ENCODE results near the gene ANGPTL8.

The ANGPTL8 gene

DNA sequence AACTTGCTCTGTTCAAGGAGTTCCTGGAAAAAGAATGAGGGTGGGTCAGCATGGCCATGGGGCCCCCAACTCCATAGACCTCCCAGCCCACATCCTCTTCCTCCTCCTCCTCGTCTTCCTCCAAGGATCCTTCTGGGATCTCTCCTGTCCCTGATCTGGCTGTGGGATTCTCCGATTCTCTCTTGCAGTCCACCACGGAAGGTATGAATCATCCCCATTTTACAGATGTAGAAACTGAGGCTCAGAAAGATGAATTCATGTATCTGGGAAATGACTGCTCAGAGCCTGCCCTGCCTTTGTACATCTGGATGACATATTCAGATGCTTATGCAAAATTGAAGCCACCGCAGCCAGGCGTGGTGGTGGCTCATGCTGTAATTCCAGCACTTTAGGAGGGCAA is 39.9 kb upstream of the ANGPTL8 start:
- Histone ChIP-seq H3K27ac (peak overlapping the region; percentile 87 to 100), H3K4me3 (no peak overlapping the region)
- no peak for DNase-seq (ENCODE audit: low spot score)
- TF ChIP-seq, protein P1, sequence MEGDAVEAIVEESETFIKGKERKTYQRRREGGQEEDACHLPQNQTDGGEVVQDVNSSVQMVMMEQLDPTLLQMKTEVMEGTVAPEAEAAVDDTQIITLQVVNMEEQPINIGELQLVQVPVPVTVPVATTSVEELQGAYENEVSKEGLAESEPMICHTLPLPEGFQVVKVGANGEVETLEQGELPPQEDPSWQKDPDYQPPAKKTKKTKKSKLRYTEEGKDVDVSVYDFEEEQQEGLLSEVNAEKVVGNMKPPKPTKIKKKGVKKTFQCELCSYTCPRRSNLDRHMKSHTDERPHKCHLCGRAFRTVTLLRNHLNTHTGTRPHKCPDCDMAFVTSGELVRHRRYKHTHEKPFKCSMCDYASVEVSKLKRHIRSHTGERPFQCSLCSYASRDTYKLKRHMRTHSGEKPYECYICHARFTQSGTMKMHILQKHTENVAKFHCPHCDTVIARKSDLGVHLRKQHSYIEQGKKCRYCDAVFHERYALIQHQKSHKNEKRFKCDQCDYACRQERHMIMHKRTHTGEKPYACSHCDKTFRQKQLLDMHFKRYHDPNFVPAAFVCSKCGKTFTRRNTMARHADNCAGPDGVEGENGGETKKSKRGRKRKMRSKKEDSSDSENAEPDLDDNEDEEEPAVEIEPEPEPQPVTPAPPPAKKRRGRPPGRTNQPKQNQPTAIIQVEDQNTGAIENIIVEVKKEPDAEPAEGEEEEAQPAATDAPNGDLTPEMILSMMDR (IDR thresholded peaks at IDR 0.05) = no peak

DNA sequence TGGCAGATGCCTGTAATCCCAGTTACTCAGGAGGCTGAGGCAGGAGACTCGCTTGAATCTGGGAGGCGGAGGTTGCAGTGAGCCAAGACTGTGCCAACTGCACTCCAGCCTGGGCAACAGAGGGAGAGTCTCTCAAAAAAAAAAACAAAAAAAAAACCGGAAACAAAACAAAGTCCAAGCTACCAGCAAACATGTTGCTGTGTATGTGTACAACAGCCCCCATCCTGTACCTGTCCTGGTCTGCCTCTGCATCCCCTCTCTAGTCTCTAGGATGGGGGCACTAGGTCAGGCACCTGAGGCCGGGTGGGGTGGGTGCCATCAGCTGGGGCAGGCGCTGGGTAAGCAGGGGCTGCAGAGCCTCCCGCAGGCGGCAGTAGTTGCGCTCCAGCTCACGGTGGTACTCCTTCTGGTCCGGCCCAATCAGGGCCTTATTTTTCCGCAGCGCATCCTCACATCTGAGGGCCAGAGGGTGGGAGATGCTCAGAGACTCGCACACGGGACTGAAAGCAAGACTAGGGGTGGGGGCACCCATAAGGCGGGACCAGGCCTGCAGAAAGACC is 39.3 kb upstream of the ANGPTL8 start:
- H3K27ac ChIP-seq = peak overlapping the region; percentile 87 to 100
- H3K4me3 ChIP-seq = no peak overlapping the region
- no peak for DNase-seq (ENCODE audit: low spot score)
- TF ChIP-seq, protein P1 (IDR thresholded peaks at IDR 0.05) = no peak

DNA sequence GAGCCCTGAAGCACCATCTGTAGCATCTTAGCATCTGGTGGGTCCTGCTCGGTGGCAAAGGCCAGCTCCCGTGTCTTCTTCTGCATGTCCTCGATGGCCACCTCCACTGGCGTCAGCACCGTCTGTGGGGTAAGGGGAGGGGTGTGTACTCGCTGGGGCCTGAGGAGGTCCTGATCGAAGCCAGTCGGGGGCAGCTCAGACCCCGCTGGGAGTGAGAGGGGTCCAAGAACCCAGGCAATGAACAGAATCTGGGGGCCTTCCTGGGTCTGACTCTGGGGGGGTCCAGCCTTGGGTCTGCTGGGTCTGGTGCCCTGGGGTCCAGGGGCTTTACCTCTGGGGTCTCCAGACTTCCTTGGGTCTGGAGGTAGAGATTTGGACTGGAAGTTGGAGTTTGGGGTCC is 38.5 kb upstream of the ANGPTL8 start:
- no peak for DNase-seq (ENCODE audit: low spot score)
- TF ChIP-seq, protein P1 (IDR thresholded peaks at IDR 0.05) = no peak
- no peak overlapping the region for H3K4me3 ChIP-seq
- H3K27ac ChIP-seq = peak overlapping the region; percentile 52 to 97

DNA sequence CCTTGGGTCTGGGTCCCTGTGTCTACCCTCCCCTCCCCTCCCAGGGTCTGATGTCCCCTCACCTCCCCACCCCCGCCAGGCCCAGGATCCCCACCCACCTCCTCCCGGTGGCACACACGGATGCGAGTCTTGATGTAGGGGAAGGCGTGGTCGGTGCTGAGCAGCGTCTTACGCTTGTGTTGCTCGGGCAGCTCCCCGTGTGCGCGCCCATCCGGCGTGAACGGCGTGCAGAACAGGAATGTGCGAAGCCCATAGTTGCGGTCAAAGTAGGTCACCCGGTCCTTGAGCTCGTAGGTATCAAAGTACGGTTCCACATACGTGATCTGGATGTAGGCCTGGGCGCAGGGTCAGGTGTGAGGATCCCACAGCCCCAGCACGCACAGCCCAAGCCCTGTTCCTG is 37.6 kb upstream of the ANGPTL8 start:
- DNase-seq (ENCODE audit: low spot score) = no peak
- peak overlapping the region; percentile 95 to 97 for H3K27ac ChIP-seq
- TF ChIP-seq, protein P1 (IDR thresholded peaks at IDR 0.05) = no peak
- H3K4me3 ChIP-seq = no peak overlapping the region

DNA sequence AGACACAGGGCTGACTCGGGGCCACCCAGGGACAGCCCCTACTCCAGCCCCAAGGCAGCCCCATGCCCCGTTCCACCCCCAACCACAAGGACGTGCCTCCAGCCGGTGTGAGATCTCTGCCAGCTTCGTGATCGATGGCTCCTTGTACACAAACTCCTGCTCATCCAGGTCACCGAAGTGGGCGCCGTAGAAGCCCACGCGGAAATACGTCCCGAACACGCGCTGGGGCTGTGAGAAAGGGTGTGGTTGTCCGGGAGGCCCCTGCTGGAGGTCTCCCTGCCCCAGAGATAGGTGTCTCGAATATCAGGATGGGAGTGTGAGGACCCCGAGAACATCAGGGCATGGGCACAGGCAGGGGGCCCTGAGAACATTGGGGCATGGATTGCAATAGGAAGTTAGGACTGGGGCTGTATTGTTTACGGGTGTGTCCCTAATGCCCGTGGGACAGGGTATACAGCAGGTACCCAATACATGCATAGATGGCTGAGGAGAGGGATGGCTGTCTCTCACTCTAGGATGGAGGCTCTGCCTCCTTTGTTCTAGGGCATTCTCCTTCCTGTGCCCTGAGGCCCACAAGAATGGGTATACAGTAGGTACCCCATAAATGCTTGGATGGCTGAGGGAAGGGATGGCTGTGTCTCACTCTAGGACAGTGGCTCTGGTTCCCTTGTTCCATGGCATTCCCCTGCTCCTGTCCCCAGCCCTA is 36.8 kb upstream of the ANGPTL8 start:
- no peak for DNase-seq (ENCODE audit: low spot score)
- peak overlapping the region; percentile 95 to 97 for H3K27ac ChIP-seq
- H3K4me3 ChIP-seq = peak overlapping the region; percentile 30
- TF ChIP-seq, protein P1 (IDR thresholded peaks at IDR 0.05) = no peak

DNA sequence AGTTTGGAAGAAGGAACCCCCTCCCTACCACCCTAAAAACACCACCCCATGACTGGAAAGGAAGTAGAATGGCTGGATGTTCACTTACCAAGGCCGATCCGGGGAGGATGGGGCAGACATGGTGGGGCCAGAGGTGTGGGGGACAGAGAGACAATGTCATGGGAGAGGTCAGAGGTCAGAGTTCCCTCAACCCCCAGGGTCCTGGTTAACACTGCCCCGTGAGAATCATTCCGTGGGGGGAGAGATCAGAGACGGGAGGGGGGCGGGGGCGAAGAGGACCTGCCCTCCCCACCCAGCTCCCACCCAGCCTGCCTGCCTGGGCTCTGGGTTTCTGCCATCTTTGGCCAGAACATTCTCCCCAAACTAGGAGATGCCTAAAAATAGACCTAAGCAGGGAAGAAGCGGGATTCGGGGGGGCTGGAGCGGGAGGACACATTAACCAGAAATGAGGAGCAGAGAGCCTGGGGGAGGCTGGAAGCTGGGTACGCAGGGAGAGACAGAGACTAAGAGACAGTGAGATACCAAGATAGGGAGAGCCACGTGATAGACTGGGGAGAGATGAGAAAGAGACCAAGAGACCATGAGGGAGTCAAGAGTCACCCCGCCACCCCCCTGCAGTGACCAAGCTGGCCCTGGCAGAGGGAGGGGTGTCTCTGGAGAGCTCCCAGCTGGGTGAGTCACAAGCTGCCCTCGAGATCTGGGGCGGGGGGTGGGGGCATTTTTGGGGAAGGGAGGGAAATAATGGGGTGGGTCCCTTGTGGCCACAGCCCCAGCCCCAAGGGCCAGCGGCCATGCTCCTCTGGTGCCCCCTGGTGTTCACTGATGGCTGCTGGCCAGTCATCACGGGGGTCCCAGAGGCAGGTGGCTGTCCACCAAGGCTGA is 36.0 kb upstream of the ANGPTL8 start:
- Histone ChIP-seq H3K4me3 (peak overlapping the region; percentile 30), H3K27ac (peak overlapping the region; percentile 95 to 97)
- peak; percentile 95 for DNase-seq (ENCODE audit: low spot score)
- TF ChIP-seq, protein P1 (IDR thresholded peaks at IDR 0.05) = peak; percentile 93

Data from coronary artery (tissue), 2 donors.